AG09319 (cell line): Measurements from ENCODE around the gene TPGS1.

ENCODE experiments used
- DNase-seq: peaks from one replicate; pipeline ENCODE4 v3.0.0-alpha.2; 2010; ENCODE audit warnings: low read depth; ENCODE audit errors: extremely low read depth
- TF ChIP-seq, protein P1 (sequence below): IDR thresholded peaks from 2 replicates; pipeline ENCODE4 v1.5.1; 2011; ENCODE audit warnings: low read depth, mild to moderate bottlenecking, inconsistent platforms, low read length, moderate library complexity

Gene TPGS1

DNA sequence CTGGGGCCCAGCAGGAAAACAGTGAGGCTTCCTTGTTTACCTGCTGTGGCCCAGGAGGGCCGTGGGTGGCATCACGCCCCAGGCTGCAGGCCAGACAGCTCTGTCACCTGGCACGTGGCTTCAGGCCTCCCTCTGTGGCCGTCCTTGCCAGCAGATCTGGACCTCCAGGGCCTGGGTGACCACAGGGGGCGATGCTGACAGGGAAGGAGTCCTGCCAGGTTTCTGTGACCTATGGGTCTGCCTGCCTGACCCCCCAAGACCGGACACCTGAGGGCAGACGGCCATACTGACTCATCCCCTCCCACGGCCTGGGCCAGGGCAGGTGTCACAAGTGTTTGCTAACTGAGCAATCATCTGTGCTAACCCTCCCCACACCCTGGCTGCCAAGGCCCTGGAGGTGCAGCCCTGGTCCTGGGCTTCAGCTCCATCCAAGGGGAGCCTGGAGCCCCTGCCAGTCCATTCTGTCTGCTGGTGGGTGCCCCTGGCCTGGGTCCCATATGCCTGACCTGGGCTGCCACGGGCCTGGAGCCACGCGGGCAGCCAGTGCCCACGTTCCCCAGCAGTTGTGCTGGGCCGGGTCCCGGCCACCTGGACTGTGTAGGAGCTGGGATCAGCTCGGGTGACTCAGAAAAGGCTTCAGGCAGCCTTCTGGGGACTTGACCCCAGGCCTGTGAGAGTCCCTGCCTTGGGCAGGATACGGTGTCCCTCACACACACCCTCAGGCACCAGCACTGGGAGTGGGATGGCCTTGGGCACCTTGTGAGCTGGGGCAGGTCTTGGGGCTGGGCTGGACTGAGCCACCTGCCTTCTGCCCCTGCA lies 27.9 kb downstream of the TPGS1 start:
- TF ChIP-seq, protein P1, sequence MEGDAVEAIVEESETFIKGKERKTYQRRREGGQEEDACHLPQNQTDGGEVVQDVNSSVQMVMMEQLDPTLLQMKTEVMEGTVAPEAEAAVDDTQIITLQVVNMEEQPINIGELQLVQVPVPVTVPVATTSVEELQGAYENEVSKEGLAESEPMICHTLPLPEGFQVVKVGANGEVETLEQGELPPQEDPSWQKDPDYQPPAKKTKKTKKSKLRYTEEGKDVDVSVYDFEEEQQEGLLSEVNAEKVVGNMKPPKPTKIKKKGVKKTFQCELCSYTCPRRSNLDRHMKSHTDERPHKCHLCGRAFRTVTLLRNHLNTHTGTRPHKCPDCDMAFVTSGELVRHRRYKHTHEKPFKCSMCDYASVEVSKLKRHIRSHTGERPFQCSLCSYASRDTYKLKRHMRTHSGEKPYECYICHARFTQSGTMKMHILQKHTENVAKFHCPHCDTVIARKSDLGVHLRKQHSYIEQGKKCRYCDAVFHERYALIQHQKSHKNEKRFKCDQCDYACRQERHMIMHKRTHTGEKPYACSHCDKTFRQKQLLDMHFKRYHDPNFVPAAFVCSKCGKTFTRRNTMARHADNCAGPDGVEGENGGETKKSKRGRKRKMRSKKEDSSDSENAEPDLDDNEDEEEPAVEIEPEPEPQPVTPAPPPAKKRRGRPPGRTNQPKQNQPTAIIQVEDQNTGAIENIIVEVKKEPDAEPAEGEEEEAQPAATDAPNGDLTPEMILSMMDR: no peak; the same call in 1 of the 2 replicates
- no peak for DNase-seq

DNA sequence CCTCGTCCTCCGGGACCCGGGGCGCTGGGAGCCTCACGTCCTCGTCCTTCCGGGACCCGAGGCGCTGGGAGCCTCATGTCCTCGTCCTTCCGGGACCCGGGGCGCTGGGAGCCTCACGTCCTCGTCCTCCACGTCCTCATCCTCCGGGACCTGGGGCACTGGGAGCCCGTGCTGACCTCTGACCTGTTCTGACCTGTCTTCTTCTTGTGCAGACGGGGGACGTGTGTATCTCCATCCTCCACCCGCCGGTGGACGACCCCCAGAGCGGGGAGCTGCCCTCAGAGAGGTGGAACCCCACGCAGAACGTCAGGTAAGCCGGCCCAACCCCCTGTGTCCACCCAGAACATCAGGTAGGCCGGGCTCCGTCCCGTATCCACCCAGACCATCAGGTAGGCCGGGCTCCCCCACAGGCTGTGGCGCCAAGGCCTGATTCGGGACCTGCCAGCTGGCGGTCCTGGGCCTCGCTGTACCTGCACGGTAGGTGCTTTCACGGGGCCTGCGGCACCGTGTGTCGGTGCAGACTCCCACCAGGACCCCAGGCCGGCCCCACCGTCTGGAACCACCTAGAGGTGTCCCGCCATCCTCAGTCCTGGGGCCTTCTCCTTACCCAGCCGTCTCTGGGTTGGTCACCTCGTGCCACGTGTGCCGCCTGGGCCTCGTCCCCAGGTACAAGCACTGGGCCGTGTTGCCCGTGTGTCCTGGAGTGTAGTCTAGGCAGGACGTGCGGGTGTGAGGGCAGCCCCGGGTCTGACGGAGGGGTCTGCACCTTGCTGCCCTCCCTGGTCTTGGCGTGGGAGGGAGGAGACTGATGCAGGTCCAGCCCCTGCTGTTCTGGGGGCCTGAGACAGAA lies 29.0 kb downstream of the TPGS1 start:
- TF ChIP-seq, protein P1: no peak
- no peak for DNase-seq

DNA sequence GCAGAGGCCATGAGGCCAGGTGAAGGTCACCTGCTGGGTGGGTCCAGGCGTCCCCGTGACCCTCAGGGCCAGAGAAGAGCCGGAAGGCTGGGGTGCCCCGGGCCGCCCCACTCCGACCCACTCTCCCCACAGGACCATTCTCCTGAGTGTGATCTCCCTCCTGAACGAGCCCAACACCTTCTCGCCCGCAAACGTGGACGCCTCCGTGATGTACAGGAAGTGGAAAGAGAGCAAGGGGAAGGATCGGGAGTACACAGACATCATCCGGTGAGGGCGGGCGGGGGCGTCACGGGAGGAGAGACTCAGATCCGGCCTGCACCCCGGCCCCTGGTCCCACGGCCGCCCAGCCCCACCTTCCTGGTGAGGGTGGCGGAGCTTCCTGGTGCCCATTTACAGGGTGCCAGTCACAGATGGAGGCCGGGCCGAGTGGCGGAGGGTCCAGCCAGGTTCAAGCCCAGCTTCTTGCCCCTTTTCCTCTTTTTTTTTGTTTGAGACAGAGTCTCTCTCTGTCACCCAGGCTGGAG lies 29.6 kb downstream of the TPGS1 start:
- DNase-seq: no peak
- TF ChIP-seq, protein P1: no peak

DNA sequence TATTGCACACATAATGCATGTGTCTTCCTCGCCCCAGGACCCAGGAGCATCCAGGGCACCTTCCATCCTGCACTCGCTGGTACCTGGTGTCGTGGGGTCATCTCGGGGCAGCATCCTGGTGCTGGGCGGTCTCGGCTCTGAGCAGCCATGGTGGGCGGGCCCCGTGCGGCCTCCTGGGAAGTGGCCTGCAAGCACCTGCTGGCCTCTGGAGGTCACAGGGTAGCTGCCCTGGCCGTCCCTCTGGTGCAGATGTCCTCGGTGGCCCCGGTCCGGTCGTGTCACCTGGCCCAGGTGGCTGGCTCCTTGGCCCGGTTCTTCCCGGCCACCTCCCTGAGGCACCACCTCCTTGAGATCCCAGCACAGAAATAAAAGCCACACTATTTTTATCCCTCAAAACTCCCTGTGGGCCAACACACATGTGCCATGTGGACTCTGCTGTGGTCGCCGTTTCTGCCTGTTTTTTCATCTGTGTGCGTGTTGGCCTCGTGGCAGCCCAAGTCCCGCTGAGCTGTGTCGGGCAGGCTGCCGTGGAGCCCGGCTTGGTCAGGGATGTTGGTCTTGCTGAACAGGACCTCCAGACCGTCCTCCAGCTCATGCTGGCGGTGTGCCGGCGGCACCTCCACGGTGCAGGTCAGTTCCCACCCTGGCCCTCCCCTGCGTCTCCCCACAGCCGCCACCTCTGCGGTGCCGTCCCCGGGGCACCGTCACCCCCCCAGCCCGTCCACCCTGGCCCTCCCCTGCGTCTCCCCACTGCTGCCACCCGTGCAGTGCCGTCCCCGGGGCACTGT lies 31.5 kb downstream of the TPGS1 start:
- DNase-seq: no peak
- TF ChIP-seq, protein P1: no peak

DNA sequence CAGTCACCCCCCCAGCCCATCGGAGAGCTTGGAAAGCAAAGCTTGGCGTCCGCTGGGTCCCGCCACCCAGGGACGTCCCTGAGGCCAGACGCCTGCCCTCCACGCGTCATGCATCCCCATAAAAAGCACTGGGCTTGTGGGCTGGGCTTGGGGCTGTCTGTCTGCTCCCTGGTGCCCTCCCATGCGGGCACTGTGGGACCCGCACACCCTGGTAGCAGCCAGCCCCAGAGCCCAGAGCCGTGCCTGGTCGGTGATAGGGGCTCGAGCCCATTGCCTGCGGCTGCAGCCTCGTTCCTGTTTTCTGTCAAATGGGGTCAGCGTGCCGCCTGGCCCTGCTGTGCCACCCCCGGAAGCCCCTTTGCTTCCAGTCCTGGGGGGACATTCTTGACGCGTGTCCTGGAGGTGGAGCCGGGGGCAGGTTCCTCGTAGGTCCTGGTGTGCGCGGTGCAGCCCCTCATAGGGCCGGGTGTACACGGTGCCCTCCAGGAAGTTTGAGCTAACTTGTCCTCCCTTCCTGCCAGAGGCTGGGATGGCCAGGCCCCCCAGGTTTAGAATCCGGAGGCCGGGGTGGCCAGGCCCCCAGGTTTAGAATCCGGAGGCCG lies 32.2 kb downstream of the TPGS1 start:
- DNase-seq: no peak
- TF ChIP-seq, protein P1: no peak

DNA sequence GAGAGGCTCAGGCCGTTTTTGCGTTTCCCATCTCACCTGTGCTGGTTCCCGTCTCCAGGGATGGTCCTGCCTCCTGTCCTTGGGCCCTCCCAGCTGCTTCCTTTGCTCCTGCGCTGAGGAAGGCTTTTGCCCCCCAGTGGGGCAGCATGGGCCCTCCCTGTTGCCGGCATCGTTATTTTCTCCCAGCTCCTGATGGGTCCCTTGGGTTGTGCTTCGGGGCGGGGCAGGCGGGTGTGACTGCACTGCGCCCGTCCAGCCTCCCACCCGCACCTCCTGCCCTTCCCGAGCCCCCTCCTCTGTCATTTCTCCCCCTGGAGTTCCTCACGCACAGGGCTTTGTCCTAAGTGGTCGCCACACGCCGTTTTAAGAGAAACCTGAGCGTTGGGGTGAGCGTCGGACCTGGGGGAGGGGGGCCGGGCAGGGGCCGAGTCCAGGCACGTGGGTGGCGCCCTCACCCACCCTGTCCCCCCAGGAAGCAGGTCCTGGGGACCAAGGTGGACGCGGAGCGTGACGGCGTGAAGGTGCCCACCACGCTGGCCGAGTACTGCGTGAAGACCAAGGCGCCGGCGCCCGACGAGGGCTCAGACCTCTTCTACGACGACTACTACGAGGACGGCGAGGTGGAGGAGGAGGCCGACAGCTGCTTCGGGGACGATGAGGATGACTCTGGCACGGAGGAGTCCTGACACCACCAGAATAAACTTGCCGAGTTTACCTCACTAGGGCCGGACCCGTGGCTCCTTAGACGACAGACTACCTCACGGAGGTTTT lies 33.8 kb downstream of the TPGS1 start:
- no peak for DNase-seq
- TF ChIP-seq, protein P1: no peak
